GM10248 (cell line): Measurements from ENCODE around the gene TMEM108.

ENCODE experiments used
- CTCF ChIA-PET: fragments of 300-600 bp; sonication (Branson Sonifier 250); formaldehyde crosslinking; extraction: SDS; loops from one replicate; lab custom pipeline; 2021; ENCODE audit warnings: antibody characterized with exemption; lab: Yijun Ruan, JAX
- POLR2A ChIA-PET: fragments of 350-650 bp; sonication (Branson Sonifier 250); formaldehyde crosslinking; extraction: SDS; loops from one replicate; lab custom pipeline; 2020; ENCODE audit warnings: antibody characterized with exemption; lab: Yijun Ruan, JAX
- DNase-seq: peaks from one replicate; pipeline ENCODE4 v3.0.0; 2012; ENCODE audit errors: extremely low spot score
- CTCF ChIP-seq: IDR thresholded peaks from 2 replicates; pipeline ENCODE4 v1.5.1; 2012; ENCODE audit warnings: mild to moderate bottlenecking, low read depth; ENCODE audit errors: extremely low read depth, missing control alignments, control extremely low read depth

Gene TMEM108

GRCh38 chr3:133374708-133375402, 336.7 kb downstream of the TMEM108 start:
- TF ChIP-seq CTCF = no peak
- DNase-seq = no peak
- ChIA-PET POLR2A (no interaction called here), CTCF (interaction anchor here (1.0 to 1.8 kb wide), 5 partner anchors 9 to 644 kb away, joined by 3 to 6 read pairs (median 4); no protein-coding TSS in a partner anchor)

- no peak for DNase-seq
- ChIA-PET CTCF (interaction anchor here (1.0 to 1.8 kb wide), 5 partner anchors 8 to 644 kb away, joined by 3 to 6 read pairs (median 4); no protein-coding TSS in a partner anchor), POLR2A (no interaction called here)
- TF ChIP-seq CTCF = no peak
Observed at GRCh38 chr3:133375403-133375745, 337.2 kb downstream of the TMEM108 start.

GRCh38 chr3:133376810-133377209, 338.6 kb downstream of the TMEM108 start:
- CTCF ChIA-PET = interaction anchor here (1.0 to 2.0 kb wide), 5 partner anchors 8 to 650 kb away, joined by 3 to 7 read pairs (median 3); no protein-coding TSS in a partner anchor
- POLR2A ChIA-PET = no interaction called here
- TF ChIP-seq CTCF = no peak
- no peak for DNase-seq

- ChIA-PET POLR2A (no interaction called here), CTCF (interaction anchor here (1.4 to 2.0 kb wide), 4 partner anchors 8 to 651 kb away, joined by 3 to 7 read pairs (median 4); no protein-coding TSS in a partner anchor)
- TF ChIP-seq CTCF = no peak
- DNase-seq = no peak
Observed at GRCh38 chr3:133377396-133377795, 339.2 kb downstream of the TMEM108 start.

- TF ChIP-seq CTCF = no peak
- no peak for DNase-seq
- ChIA-PET POLR2A (no interaction called here), CTCF (interaction anchor here (1.0 to 3.3 kb wide), 4 partner anchors 9 to 654 kb away, joined by 3 to 17 read pairs (median 5); no protein-coding TSS in a partner anchor)
Observed at GRCh38 chr3:133379926-133380325, 341.7 kb downstream of the TMEM108 start.

GRCh38 chr3:133380481-133381225, 342.5 kb downstream of the TMEM108 start:
- POLR2A ChIA-PET = no interaction called here
- CTCF ChIA-PET = interaction anchor here (1.0 to 3.3 kb wide), 6 partner anchors 8 to 655 kb away, joined by 3 to 17 read pairs (median 5); no protein-coding TSS in a partner anchor
- no peak for TF ChIP-seq CTCF
- no peak for DNase-seq
